H1 (cell line): ENCODE measurements around the gene RGL3. TPM values are rescaled to one million over a fixed set of nuclear protein-coding genes. Genes with fewer than 3 reads are reported as not detected.

Experiments
- BCL11A ChIP-seq, 2 experiments: IDR thresholded peaks; one replicate each; pipeline ENCODE4 v1.6.1; 2011; ENCODE audit warnings: low read depth in 2 of 2, low read length in 2 of 2, mild to moderate bottlenecking in 2 of 2
- CBX8 ChIP-seq: fragments of 300-800, 300-1000 bp; sonication (generic); IDR thresholded peaks from 2 replicates; pipeline ENCODE4 v1.7.1; 2016; ENCODE audit warnings: low read depth, low read length, borderline replicate concordance
- CHD2 ChIP-seq: IDR thresholded peaks from 2 replicates; pipeline ENCODE4 v1.6.1; 2012; ENCODE audit warnings: low read length, improper control_type of control experiment
- CTBP2 ChIP-seq: IDR thresholded peaks from 2 replicates; pipeline ENCODE4 v1.7.0; 2011; ENCODE audit warnings: borderline replicate concordance, mild to moderate bottlenecking, moderate library complexity, mixed read lengths, low read length; ENCODE audit not compliant: insufficient read depth, insufficient read length
- EP300 ChIP-seq, 2 experiments: IDR thresholded peaks; 1 replicate in 1 of 2; 2 replicates in 1 of 2; pipeline ENCODE4 v1.6.1; 2011 to 2012; ENCODE audit warnings: low read depth in 2 of 2, low read length in 2 of 2, mild to moderate bottlenecking in 2 of 2, borderline replicate concordance in 1 of 2, inconsistent platforms in 1 of 2, moderate library complexity in 1 of 2
- FOSL1 ChIP-seq: IDR thresholded peaks from 2 replicates; pipeline ENCODE4 v1.6.1; 2011; ENCODE audit warnings: mild to moderate bottlenecking, low read depth, low read length, moderate library complexity; ENCODE audit not compliant: insufficient read depth
- GABPA ChIP-seq: IDR thresholded peaks from 2 replicates; pipeline ENCODE4 v1.6.1; 2011; ENCODE audit warnings: mild to moderate bottlenecking, low read length, moderate library complexity, borderline replicate concordance; ENCODE audit not compliant: insufficient read depth
- KDM1A ChIP-seq: fragments of 200-600, 300-600 bp; sonication (generic); IDR thresholded peaks from 2 replicates; pipeline ENCODE4 v1.7.1; 2016; ENCODE audit warnings: mild to moderate bottlenecking, low read length, borderline replicate concordance
- KDM5A ChIP-seq: fragments of 200-600 bp; IDR thresholded peaks from 2 replicates; pipeline ENCODE4 v1.7.1; 2012; ENCODE audit warnings: mild to moderate bottlenecking, low read length, inconsistent platforms, mixed read lengths
- MAFK ChIP-seq: IDR thresholded peaks from 2 replicates; pipeline ENCODE4 v1.6.1; 2012; ENCODE audit warnings: low read depth, mild to moderate bottlenecking, improper control_type of control experiment, low read length
- POLR2AphosphoS5 ChIP-seq: IDR thresholded peaks from 2 replicates; pipeline ENCODE4 v1.6.1; 2011; ENCODE audit warnings: low read depth, low read length
- RAD21 ChIP-seq, 2 experiments: IDR thresholded peaks in 1 of 2; conservative IDR thresholded peaks in 1 of 2; 2 replicates each; pipeline ENCODE4 v1.6.1; 2011; ENCODE audit warnings: low read depth in 2 of 2, low read length in 2 of 2, improper control_type of control experiment in 1 of 2, inconsistent platforms in 1 of 2, mild to moderate bottlenecking in 1 of 2, moderate library complexity in 1 of 2
- RBBP5 ChIP-seq: IDR thresholded peaks from 2 replicates; pipeline ENCODE4 v1.7.1; 2012; ENCODE audit warnings: low read depth, mild to moderate bottlenecking, inconsistent platforms, low read length, moderate library complexity, borderline replicate concordance
- RXRA ChIP-seq: IDR thresholded peaks from 2 replicates; pipeline ENCODE4 v1.6.1; 2011; ENCODE audit warnings: low read depth, mild to moderate bottlenecking, low read length, moderate library complexity; ENCODE audit not compliant: insufficient read depth
- SIX5 ChIP-seq: IDR thresholded peaks from 2 replicates; pipeline ENCODE4 v1.6.1; 2011; ENCODE audit warnings: mild to moderate bottlenecking, low read depth, low read length
- SRF ChIP-seq: IDR thresholded peaks from 2 replicates; pipeline ENCODE4 v1.6.1; 2011; ENCODE audit warnings: mild to moderate bottlenecking, low read depth, low read length, moderate library complexity
- TBP ChIP-seq: IDR thresholded peaks from 2 replicates; pipeline ENCODE4 v1.6.1; 2011; ENCODE audit warnings: low read depth, low read length, improper control_type of control experiment
- TCF12 ChIP-seq: IDR thresholded peaks from 2 replicates; pipeline ENCODE4 v1.6.1; 2011; ENCODE audit warnings: low read depth, mild to moderate bottlenecking, low read length
- polyA plus RNA-seq, 7 experiments: library from polyadenylated mRNA; depleted of rRNA in 3 of 7; stranded (reverse) in 5 of 7; unstranded in 2 of 7; fragments of >200 nt in 5 of 7; fragments of 200-250 nt in 2 of 7; gene quantifications; 1 replicate in 5 of 7; 2 replicates in 1 of 7; 4 replicates in 1 of 7; pipeline versions ENCODE4 v1.2.1 to v1.2.3, GENCODE V29; 2011 to 2013; ENCODE audit warnings: missing spikeins in 2 of 7, mixed read lengths in 2 of 7
- total RNA-seq: library from RNA; stranded (reverse); fragmentation: NEBNext Ultra II Directional; extraction: Animal tissue kit (Norgen Biotek cat#: 25700); gene quantifications from 2 replicates; pipeline ENCODE4 v1.2.1, GENCODE V29; 2021
- TF ChIP-seq, protein P1 (sequence below): IDR thresholded peaks from 2 replicates; pipeline ENCODE4 v1.6.1; 2011; ENCODE audit warnings: low read length, improper control_type of control experiment
- TF ChIP-seq, protein P2 (sequence below): IDR thresholded peaks from 2 replicates; pipeline ENCODE4 v1.6.1; 2012; ENCODE audit warnings: inconsistent platforms
- TF ChIP-seq, protein P3 (sequence below): IDR thresholded peaks from 2 replicates; pipeline ENCODE4 v1.6.1; 2011; ENCODE audit warnings: low read depth, mild to moderate bottlenecking, low read length; ENCODE audit not compliant: insufficient read depth

The RGL3 gene
- total and polyA plus RNA-seq, 2 of the 8 experiments (the other 6 are each of a cell fraction or from before 2014, with no cell fraction given), result 36.9 to 40.9 TPM

DNA sequence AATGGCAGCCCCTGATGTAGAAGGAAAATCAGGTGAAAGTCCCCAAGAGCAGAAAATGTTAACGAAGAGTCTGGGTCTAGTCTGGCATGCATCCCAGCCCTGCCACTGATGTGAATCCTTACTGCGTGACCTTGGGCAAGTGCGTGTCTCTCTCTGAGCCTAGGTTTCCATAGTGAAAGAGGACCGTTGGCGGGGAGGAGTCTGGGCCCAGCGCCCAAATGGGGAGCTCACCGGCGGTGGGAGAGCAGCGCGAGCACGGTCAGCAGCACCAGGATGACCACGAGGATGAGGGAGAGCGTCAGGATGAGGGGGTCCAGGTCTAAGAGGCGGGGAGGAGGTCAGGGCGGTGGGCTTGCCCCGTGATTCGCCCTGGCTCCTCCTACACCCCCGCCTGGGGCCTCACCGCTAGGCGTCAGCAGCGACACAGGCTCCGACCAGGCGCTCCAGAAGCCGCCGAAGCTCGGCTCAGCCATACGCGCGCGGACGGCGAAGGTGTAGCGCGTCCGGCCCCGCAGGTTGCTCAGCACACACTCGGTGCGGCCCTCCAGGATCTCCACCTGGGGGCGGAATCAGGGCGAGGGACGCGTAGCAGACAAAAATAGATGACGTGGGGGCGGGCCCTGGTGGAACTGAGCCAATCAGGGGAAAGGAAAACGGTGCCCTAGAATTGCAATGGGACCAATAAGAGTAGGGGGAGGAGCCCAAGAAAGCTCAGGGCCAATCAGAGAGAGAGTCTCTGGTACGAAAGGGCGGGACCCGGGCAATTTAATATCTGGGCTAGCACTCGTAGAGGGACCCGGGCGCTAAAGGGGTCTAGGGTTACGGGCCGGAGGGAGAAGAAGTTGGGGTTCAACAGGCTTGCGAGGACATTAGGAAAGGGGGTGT, 38.2 kb downstream of the RGL3 start (continued):
- TF ChIP-seq CTBP2, result no peak
- no peak for TF ChIP-seq KDM5A
- no peak for TF ChIP-seq FOSL1
- TF ChIP-seq TBP, result peak; percentile 85
- no peak for TF ChIP-seq CBX8
- TF ChIP-seq MAFK, result no peak; the same call in 1 of the 2 replicates
- TF ChIP-seq, protein P1, sequence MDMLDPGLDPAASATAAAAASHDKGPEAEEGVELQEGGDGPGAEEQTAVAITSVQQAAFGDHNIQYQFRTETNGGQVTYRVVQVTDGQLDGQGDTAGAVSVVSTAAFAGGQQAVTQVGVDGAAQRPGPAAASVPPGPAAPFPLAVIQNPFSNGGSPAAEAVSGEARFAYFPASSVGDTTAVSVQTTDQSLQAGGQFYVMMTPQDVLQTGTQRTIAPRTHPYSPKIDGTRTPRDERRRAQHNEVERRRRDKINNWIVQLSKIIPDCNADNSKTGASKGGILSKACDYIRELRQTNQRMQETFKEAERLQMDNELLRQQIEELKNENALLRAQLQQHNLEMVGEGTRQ, result no peak
- TF ChIP-seq SRF, result no peak
- TF ChIP-seq EP300 (IDR thresholded peaks at IDR 0.05; ENCODE audit: borderline replicate concordance in 1 of 2, low read depth in 2 of 2, low read length in 2 of 2), result no peak; a peak in 1 of 3 replicates
- TF ChIP-seq RAD21 (IDR thresholded peaks at IDR 0.05 in 1 of 2, conservative IDR thresholded peaks at IDR 0.05 in 1 of 2; ENCODE audit: low read depth in 2 of 2, low read length in 2 of 2), result peak; percentile 50 to 66
- 0 out of 2 replicates have a peak, but pooled peaks have one; percentile 43 for TF ChIP-seq TCF12
- peak; percentile 48; the same call in 1 of the 2 replicates for TF ChIP-seq GABPA
- TF ChIP-seq, protein P2, sequence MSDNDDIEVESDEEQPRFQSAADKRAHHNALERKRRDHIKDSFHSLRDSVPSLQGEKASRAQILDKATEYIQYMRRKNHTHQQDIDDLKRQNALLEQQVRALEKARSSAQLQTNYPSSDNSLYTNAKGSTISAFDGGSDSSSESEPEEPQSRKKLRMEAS, result peak; percentile 89
- peak; percentile 78 for TF ChIP-seq CHD2
- peak; percentile 84 for TF ChIP-seq POLR2AphosphoS5
- TF ChIP-seq SIX5, result no peak
- TF ChIP-seq RBBP5, result peak; percentile 28; the same call in 1 of the 2 replicates
- TF ChIP-seq RXRA, result no peak
- TF ChIP-seq BCL11A (IDR thresholded peaks at IDR 0.05; ENCODE audit: low read depth in 2 of 2, low read length in 2 of 2), result no peak
- TF ChIP-seq, protein P3, sequence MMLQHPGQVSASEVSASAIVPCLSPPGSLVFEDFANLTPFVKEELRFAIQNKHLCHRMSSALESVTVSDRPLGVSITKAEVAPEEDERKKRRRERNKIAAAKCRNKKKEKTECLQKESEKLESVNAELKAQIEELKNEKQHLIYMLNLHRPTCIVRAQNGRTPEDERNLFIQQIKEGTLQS, result no peak
- no peak for TF ChIP-seq KDM1A
